K562 (cell line): ENCODE data around the gene A2ML1.
"Not testable (repeated sequence)": the region's sequence is repeated elsewhere in the genome, so short reads cannot be mapped to it uniquely, and the experiment has no call there.

ENCODE experiments used
- CSDE1 ChIP-seq, 2 experiments: fragments of 450-650 bp; IDR thresholded peaks; 2 replicates each; pipeline ENCODE4 v1.6.1; 2016; ENCODE audit warnings: mild to moderate bottlenecking in 1 of 2
- NFE2L1 ChIP-seq: fragments of 450-650 bp; IDR thresholded peaks from 2 replicates; pipeline ENCODE4 v1.6.1; 2016; ENCODE audit warnings: missing genetic modification characterization, low read depth, mild to moderate bottlenecking, missing compliant biosample characterization, moderate library complexity, borderline replicate concordance
- SMAD1 ChIP-seq: fragments of 150-350 bp; IDR thresholded peaks from 2 replicates; pipeline ENCODE4 v1.6.1; 2014; ENCODE audit warnings: low read length, low read depth; ENCODE audit not compliant: partially characterized antibody
- XRCC5 ChIP-seq: fragments of 200-400 bp; formaldehyde crosslinking; IDR thresholded peaks from 2 replicates; pipeline ENCODE4 v1.6.1; 2017; ENCODE audit warnings: low read depth, mild to moderate bottlenecking, low read length
- ZNF41 ChIP-seq: fragments of 250-450 bp; sonication (Bioruptor Pico); conservative IDR thresholded peaks from 2 replicates; pipeline ENCODE4 v1.4.0; 2020; ENCODE audit warnings: mild to moderate bottlenecking
- ZNF445 ChIP-seq: fragments of 250-450 bp; sonication (Bioruptor Pico); IDR thresholded peaks from 2 replicates; pipeline ENCODE4 v1.4.0; 2020; ENCODE audit warnings: low read depth, mild to moderate bottlenecking, moderate library complexity

- not testable (repeated sequence) for TF ChIP-seq SMAD1; CSDE1 (IDR thresholded peaks at IDR 0.05); ZNF445 (CRISPR knock-in tag); NFE2L1 (tag); XRCC5; ZNF41
Observed at GRCh38 chr12:8919643-8920042, 97.2 kb downstream of the A2ML1 start.
